Brain microvascular endothelial cell (primary cell): Measurements from ENCODE around the gene ATXN3.

ENCODE experiments used
- DNase-seq: peaks from one replicate; pipeline ENCODE4 v3.0.0-alpha.2; 2020
- H3K27ac ChIP-seq: fragments of 250-450 bp; sonication (Bioruptor Pico); 2 replicates; pipeline ENCODE4 v1.5.1; 2020; ENCODE audit warnings: mild to moderate bottlenecking, moderate library complexity
- H3K27me3 ChIP-seq: fragments of 250-450 bp; sonication (Bioruptor Pico); replicated peaks from 2 replicates; pipeline ENCODE4 v1.5.1; 2020; ENCODE audit warnings: mild to moderate bottlenecking
- H3K36me3 ChIP-seq: fragments of 250-450 bp; sonication (Bioruptor Pico); replicated peaks from 2 replicates; pipeline ENCODE4 v1.5.1; 2020; ENCODE audit warnings: mild to moderate bottlenecking
- H3K4me3 ChIP-seq: 2 replicates; pipeline ENCODE4 v1.5.1; 2011; ENCODE audit warnings: low read depth, mild to moderate bottlenecking, control low read depth, low read length, moderate library complexity
- in situ Hi-C: cut with HindIII; loops from 2 replicates; pipeline ENCODE4 v1.10.0; 2017; ENCODE audit warnings: low sequenced_read_pairs, low pct_ligation_motif_present
- TF ChIP-seq, protein P1 (sequence below): IDR thresholded peaks from 2 replicates; pipeline ENCODE4 v1.5.1; 2011; ENCODE audit warnings: low read depth, mild to moderate bottlenecking, moderate library complexity, low read length, control low read depth, inconsistent platforms; ENCODE audit errors: missing control alignments

The ATXN3 gene

DNA sequence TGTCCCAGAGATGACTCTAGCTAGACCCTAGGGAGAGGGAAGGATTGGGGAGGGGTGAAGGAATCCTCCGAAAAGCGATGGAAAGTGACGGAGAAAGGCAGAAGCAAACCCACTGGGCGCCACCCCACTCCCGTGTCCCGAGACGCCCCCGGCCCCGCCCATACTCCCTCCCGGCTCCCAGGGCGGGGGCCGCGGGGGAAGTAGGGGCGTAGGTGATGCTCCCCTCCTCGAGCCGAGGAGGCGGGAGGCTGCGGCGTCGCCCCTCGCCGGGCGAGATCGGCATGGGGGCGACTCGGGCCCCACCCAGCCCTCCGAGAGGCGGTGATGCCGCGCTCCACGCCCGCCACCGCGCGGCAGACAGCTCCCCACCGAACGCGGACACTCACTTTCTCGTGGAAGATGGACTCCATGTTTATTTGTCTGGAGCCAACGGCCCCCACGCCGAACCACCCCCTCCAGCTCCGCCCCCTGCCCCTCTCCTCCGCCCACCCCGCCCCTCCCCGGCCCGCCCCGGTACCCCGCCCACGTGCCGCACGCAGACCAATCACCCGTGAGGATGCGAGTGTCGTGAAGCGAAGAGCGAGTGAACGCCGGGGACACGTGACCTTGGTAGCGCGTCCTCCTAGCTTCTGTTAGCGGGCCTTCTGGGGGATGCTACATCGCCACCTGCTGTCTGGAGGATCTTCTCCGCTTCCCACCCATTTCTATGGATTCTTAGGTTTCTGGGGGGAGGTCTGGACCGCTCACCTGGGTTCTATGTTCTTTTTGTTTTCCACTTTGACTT lies at the start of gene ATXN3:
Gene ATXN3, minus strand, starts transcription at position 440 of the 784 bp plus-strand sequence. Its CDS starts 30 bp downstream, at position 410.
- peak within 1 kb of the TSS; percentile 87 for H3K4me3 ChIP-seq
- no peaks in the 10 kb centered on the region for H3K27me3 ChIP-seq
- peak within 1 kb of the TSS; percentile 96 for H3K27ac ChIP-seq
- DNase-seq = peak; percentile 97
- H3K36me3 ChIP-seq = no peaks in the 10 kb centered on the region
- in situ Hi-C loops = no loop called here
- TF ChIP-seq, protein P1, sequence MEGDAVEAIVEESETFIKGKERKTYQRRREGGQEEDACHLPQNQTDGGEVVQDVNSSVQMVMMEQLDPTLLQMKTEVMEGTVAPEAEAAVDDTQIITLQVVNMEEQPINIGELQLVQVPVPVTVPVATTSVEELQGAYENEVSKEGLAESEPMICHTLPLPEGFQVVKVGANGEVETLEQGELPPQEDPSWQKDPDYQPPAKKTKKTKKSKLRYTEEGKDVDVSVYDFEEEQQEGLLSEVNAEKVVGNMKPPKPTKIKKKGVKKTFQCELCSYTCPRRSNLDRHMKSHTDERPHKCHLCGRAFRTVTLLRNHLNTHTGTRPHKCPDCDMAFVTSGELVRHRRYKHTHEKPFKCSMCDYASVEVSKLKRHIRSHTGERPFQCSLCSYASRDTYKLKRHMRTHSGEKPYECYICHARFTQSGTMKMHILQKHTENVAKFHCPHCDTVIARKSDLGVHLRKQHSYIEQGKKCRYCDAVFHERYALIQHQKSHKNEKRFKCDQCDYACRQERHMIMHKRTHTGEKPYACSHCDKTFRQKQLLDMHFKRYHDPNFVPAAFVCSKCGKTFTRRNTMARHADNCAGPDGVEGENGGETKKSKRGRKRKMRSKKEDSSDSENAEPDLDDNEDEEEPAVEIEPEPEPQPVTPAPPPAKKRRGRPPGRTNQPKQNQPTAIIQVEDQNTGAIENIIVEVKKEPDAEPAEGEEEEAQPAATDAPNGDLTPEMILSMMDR = peak; percentile 88

DNA sequence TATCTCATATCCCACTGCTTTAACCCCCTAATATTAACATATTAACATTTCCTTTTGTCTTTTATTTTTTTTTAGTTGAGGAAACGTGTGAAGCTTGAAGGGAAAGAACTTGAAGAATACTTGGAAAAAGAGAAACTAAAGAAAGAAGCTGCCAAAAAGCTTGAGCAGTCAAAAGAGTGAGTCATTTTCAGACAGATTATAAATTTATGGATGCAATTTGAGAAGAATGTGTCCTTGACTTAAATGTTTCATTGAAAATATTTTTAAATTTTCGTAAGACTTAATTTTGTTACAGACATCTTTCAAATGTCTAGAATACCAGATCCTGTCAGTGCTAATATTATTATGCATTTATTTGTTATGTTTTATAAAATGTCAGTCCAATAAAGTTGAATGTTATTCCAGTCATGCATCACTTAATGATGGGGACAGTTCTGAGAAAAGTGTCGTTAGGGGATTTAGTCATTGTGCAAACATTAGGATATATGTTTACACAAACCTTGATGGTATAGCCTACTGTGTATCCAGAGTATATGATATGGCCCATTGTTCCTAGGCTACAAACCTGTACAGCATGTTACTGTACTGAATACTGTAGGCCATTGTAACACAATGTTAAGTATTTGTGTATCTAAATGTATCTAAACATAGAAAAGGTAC lies 48.0 kb upstream of the ATXN3 start:
- in situ Hi-C loops = no loop called here
- H3K4me3 ChIP-seq = no peak overlapping the region
- DNase-seq = no peak
- H3K27ac ChIP-seq = peak overlapping the region; percentile 2
- TF ChIP-seq, protein P1 = no peak
- no peaks in the 10 kb centered on the region for H3K27me3 ChIP-seq
- H3K36me3 ChIP-seq = peaks cover 29% of the 10 kb centered on the region

DNA sequence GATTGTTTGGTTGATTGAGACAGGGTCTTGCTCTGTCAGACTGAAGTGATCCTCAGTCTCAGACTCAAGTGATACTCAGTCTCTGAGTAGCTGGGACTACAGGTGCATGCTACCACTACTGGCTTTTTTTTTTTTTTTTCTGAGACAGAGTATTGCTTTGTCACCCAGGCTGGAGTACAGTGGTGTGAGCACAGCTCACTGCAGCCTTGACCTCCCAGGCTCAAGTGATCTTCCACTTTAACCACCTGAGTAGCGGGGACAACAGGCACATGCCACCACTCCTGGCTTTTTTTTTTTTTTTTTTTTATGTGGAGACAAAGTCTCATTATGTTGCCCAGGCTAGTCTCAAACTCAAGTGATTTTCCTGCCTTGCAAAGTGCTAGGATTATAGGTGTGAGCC lies 47.2 kb upstream of the ATXN3 start:
- in situ Hi-C loops = no loop called here
- Histone ChIP-seq H3K27me3 (no peaks in the 10 kb centered on the region), H3K27ac (no peak overlapping the region), H3K36me3 (peaks cover 29% of the 10 kb centered on the region), H3K4me3 (no peak overlapping the region)
- TF ChIP-seq, protein P1 = no peak
- no peak for DNase-seq

DNA sequence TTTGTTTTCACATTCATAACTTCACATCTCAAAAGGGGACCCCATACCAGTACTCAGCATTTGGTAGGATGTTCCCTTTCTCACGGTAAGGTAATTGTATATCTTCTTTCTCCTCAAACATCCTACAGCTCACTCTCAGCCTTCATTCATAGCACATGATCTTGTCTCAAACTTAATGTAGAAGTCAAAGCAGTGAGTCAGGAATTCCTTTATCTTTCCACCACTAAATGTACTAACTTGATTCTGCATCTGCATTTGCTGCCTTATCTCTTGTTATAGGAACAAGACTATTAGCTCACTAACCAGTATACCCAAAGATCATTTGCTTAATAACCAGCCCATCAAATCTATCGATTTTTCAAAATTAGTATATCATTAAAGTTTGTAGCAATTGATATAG lies 38.3 kb upstream of the ATXN3 start:
- H3K36me3 ChIP-seq = peaks cover 50% of the 10 kb centered on the region
- TF ChIP-seq, protein P1 = no peak
- peak overlapping the region; percentile 72 for H3K27ac ChIP-seq
- no peak overlapping the region for H3K4me3 ChIP-seq
- in situ Hi-C loops = no loop called here
- DNase-seq = peak; percentile 36
- H3K27me3 ChIP-seq = no peaks in the 10 kb centered on the region

DNA sequence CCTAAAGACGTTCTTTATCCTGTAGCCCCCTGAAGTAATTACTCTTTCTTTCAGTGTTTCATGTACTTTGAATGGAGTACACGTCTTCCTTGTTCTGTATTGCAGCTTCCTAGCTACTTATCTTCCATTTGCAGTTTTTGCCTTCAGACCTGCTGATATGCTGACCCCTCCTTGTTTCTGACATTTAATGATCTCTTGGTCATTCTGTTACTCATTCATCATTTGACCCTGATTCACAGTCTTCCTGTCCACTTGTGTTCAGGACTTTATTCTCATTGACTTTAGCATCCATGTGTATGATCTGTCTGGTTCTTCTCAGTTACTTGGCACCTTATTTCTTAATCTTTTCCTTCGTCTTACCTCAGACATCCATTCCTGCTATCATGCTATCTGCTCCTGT lies 37.6 kb upstream of the ATXN3 start:
- TF ChIP-seq, protein P1 = no peak
- Histone ChIP-seq H3K27ac (peak overlapping the region; percentile 72), H3K27me3 (no peaks in the 10 kb centered on the region), H3K36me3 (peaks cover 50% of the 10 kb centered on the region), H3K4me3 (no peak overlapping the region)
- in situ Hi-C loops = no loop called here
- no peak for DNase-seq
